ENCODE results near the gene TSHZ2.

DNA sequence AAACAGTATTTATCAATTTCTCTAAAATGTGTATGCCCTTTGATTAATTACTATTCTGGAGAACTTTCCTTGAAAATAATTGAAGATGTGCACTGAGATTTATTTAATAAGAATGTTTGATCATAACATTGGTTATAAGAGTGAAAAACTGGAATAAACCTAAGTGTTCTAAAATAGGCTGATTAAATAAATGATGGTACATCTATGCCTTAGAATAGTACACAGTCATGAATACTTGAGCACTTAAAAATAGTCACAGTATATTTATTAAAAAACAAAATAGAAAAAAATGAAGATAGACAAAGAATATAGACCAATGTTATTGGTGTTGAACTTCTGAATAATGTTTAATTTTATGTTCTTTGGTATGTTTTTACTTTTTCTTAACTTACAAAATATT, 528.5 kb downstream of the TSHZ2 start:
- TF ChIP-seq CREB1 (IDR thresholded peaks at IDR 0.05; ENCODE audit: low read depth) (no peak), EP300 (IDR thresholded peaks at IDR 0.05; ENCODE audit: borderline replicate concordance) (no peak), RAD21 (IDR thresholded peaks at IDR 0.05; ENCODE audit: low read depth) (no peak), YY1 (IDR thresholded peaks at IDR 0.05; ENCODE audit: low read depth) (no peak), EGR1 (IDR thresholded peaks at IDR 0.05) (no peak), CEBPB (IDR thresholded peaks at IDR 0.05) (no peak), FOXM1 (IDR thresholded peaks at IDR 0.05; ENCODE audit: borderline replicate concordance, low read depth) (no peak)
- TF ChIP-seq, protein P1, sequence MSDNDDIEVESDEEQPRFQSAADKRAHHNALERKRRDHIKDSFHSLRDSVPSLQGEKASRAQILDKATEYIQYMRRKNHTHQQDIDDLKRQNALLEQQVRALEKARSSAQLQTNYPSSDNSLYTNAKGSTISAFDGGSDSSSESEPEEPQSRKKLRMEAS (IDR thresholded peaks at IDR 0.05), result no peak
- TF ChIP-seq, protein P2, sequence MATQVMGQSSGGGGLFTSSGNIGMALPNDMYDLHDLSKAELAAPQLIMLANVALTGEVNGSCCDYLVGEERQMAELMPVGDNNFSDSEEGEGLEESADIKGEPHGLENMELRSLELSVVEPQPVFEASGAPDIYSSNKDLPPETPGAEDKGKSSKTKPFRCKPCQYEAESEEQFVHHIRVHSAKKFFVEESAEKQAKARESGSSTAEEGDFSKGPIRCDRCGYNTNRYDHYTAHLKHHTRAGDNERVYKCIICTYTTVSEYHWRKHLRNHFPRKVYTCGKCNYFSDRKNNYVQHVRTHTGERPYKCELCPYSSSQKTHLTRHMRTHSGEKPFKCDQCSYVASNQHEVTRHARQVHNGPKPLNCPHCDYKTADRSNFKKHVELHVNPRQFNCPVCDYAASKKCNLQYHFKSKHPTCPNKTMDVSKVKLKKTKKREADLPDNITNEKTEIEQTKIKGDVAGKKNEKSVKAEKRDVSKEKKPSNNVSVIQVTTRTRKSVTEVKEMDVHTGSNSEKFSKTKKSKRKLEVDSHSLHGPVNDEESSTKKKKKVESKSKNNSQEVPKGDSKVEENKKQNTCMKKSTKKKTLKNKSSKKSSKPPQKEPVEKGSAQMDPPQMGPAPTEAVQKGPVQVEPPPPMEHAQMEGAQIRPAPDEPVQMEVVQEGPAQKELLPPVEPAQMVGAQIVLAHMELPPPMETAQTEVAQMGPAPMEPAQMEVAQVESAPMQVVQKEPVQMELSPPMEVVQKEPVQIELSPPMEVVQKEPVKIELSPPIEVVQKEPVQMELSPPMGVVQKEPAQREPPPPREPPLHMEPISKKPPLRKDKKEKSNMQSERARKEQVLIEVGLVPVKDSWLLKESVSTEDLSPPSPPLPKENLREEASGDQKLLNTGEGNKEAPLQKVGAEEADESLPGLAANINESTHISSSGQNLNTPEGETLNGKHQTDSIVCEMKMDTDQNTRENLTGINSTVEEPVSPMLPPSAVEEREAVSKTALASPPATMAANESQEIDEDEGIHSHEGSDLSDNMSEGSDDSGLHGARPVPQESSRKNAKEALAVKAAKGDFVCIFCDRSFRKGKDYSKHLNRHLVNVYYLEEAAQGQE (IDR thresholded peaks at IDR 0.05; ENCODE audit: low read depth), result no peak

Measured in Ishikawa (cell line).